HepG2 (cell line): ENCODE measurements around the gene RNASE11. TPM values are rescaled to one million over a fixed set of nuclear protein-coding genes. Genes with fewer than 3 reads are reported as not detected.

Experiments used
- HNRNPLL ChIP-seq: fragments of 200-400 bp; formaldehyde crosslinking; IDR thresholded peaks from 2 replicates; pipeline ENCODE4 v1.6.1; 2017; ENCODE audit warnings: mild to moderate bottlenecking, low read depth, low read length; ENCODE audit not compliant: poor library complexity, severe bottlenecking
- IKZF1 ChIP-seq: fragments of 450-650 bp; IDR thresholded peaks from 2 replicates; pipeline ENCODE4 v1.7.1; 2016
- LBX2 ChIP-seq: sonication (generic); formaldehyde crosslinking; IDR thresholded peaks from 2 replicates; pipeline ENCODE4 v1.5.0; 2020; ENCODE audit warnings: missing genetic modification reagents, mild to moderate bottlenecking, borderline replicate concordance
- MBNL3 ChIP-seq: fragments of 250-450 bp; sonication (Bioruptor Pico); conservative IDR thresholded peaks from 2 replicates; pipeline ENCODE4 v1.8.0; 2022; ENCODE audit warnings: mild to moderate bottlenecking, inconsistent platforms
- MXD4 ChIP-seq: IDR thresholded peaks from 2 replicates; pipeline ENCODE4 v1.6.1; 2016; ENCODE audit warnings: mild to moderate bottlenecking, missing biosample characterization, missing genetic modification reagents
- NONO ChIP-seq, 2 experiments: fragments of 450-650 bp in 1 of 2; sonication (generic) in 1 of 2; formaldehyde crosslinking in 1 of 2; IDR thresholded peaks in 1 of 2; conservative IDR thresholded peaks in 1 of 2; 2 replicates each; pipeline versions ENCODE4 v1.6.1 to v1.8.0; 2017 to 2022; ENCODE audit warnings: mild to moderate bottlenecking in 1 of 2, missing genetic modification reagents in 1 of 2, moderate library complexity in 1 of 2
- POLR2AphosphoS5 ChIP-seq: IDR thresholded peaks from 2 replicates; pipeline ENCODE4 v1.6.1; 2012; ENCODE audit warnings: low read depth, low read length
- REPIN1 ChIP-seq: sonication (generic); formaldehyde crosslinking; IDR thresholded peaks from 2 replicates; pipeline ENCODE4 v1.8.0; 2022; ENCODE audit warnings: missing genetic modification reagents, low read depth, mild to moderate bottlenecking, borderline replicate concordance
- SAP130 ChIP-seq: IDR thresholded peaks from 2 replicates; pipeline ENCODE4 v1.6.1; 2016; ENCODE audit warnings: low read depth
- SETDB1 ChIP-seq: sonication (generic); formaldehyde crosslinking; IDR thresholded peaks from 2 replicates; pipeline ENCODE4 v1.5.1; 2020; ENCODE audit warnings: missing genetic modification reagents, mild to moderate bottlenecking, borderline replicate concordance
- ZNF275 ChIP-seq: sonication (generic); formaldehyde crosslinking; IDR thresholded peaks from 2 replicates; pipeline ENCODE4 v1.8.0; 2022; ENCODE audit warnings: missing genetic modification reagents, mild to moderate bottlenecking, inconsistent platforms, borderline replicate concordance
- ZNF407 ChIP-seq: sonication (generic); formaldehyde crosslinking; IDR thresholded peaks from one replicate; pipeline ENCODE4 v1.5.1; 2020; ENCODE audit warnings: mild to moderate bottlenecking, missing genetic modification reagents; ENCODE audit errors: not compliant biosample characterization
- ZNF513 ChIP-seq: sonication (generic); formaldehyde crosslinking; conservative IDR thresholded peaks from 2 replicates; pipeline ENCODE4 v1.5.0; 2020; ENCODE audit warnings: missing genetic modification reagents
- ZNF724P ChIP-seq: sonication (generic); formaldehyde crosslinking; IDR thresholded peaks from 2 replicates; pipeline ENCODE4 v1.8.0; 2022; ENCODE audit warnings: missing genetic modification reagents, borderline replicate concordance
- ZNF766 ChIP-seq: sonication (generic); formaldehyde crosslinking; IDR thresholded peaks from 2 replicates; pipeline ENCODE4 v1.5.0; 2020; ENCODE audit warnings: missing genetic modification reagents, borderline replicate concordance
- ZNF772 ChIP-seq: sonication (generic); formaldehyde crosslinking; IDR thresholded peaks from 2 replicates; pipeline ENCODE4 v1.5.0; 2020; ENCODE audit warnings: mild to moderate bottlenecking, missing genetic modification reagents
- ZSCAN20 ChIP-seq: sonication (generic); formaldehyde crosslinking; IDR thresholded peaks from 2 replicates; pipeline ENCODE4 v1.4.0; 2020; ENCODE audit warnings: missing genetic modification reagents, mild to moderate bottlenecking, borderline replicate concordance
- ZSCAN9 ChIP-seq: IDR thresholded peaks from 2 replicates; pipeline ENCODE4 v1.6.1; 2016; ENCODE audit warnings: borderline replicate concordance
- polyA plus RNA-seq, 8 experiments: library from polyadenylated mRNA; depleted of rRNA in 3 of 8; stranded (reverse) in 7 of 8; unstranded in 1 of 8; fragments of >200 nt; fragmentation: Illumina TruSeq in 4 of 8; extraction: Trizol in 4 of 8; gene quantifications; 2 replicates each; pipeline versions ENCODE4 v1.2.1 to v1.2.3, GENCODE V29; 2011 to 2016; ENCODE audit warnings: low read depth in 4 of 8, missing spikeins in 1 of 8, mixed read lengths in 1 of 8; ENCODE audit not compliant: insufficient read depth in 1 of 8
- total RNA-seq, 5 experiments: library from RNA; depleted of rRNA; stranded (reverse); fragments of >200 nt; fragmentation: Illumina TruSeq; extraction: Trizol; gene quantifications; 2 replicates each; pipeline ENCODE4 v1.2.3, GENCODE V29; 2016; ENCODE audit warnings: low read depth in 1 of 5

Gene RNASE11
- total and polyA plus RNA-seq, 2 of the 13 experiments (the other 11 are each of a cell fraction or from before 2014, with no cell fraction given): not detected

- TF ChIP-seq ZNF407 (CRISPR knock-in tag) (no peak), ZNF513 (CRISPR knock-in tag) (no peak), MXD4 (CRISPR knock-in tag) (no peak), REPIN1 (CRISPR knock-in tag) (no peak), ZNF766 (no peak), HNRNPLL (no peak), MBNL3 (no peak), ZNF275 (CRISPR knock-in tag) (no peak), IKZF1 (no peak), ZNF772 (CRISPR knock-in tag) (no peak), SAP130 (CRISPR knock-in tag) (no peak; the same call in 1 of the 2 replicates), ZNF724P (CRISPR knock-in tag) (no peak), NONO (IDR thresholded peaks at IDR 0.05) (no peak), NONO (CRISPR knock-in tag; conservative IDR thresholded peaks at IDR 0.05) (no peak; the same call in 1 of the 2 replicates), SETDB1 (CRISPR knock-in tag) (no peak), ZSCAN9 (CRISPR knock-in tag) (0 out of 2 replicates have a peak, but pooled peaks have one; percentile 10), ZSCAN20 (CRISPR knock-in tag) (no peak), POLR2AphosphoS5 (no peak), LBX2 (no peak)
Measured at GRCh38 chr14:20606190-20606901, 18.5 kb upstream of the RNASE11 start (continued).
